ENCODE data around the gene THAP11. TPM values are rescaled to one million over a fixed set of nuclear protein-coding genes. Genes with fewer than 3 reads are reported as not detected.

The THAP11 gene
- total RNA-seq, 1 donor from 2014 or later: 26.1 TPM

DNA sequence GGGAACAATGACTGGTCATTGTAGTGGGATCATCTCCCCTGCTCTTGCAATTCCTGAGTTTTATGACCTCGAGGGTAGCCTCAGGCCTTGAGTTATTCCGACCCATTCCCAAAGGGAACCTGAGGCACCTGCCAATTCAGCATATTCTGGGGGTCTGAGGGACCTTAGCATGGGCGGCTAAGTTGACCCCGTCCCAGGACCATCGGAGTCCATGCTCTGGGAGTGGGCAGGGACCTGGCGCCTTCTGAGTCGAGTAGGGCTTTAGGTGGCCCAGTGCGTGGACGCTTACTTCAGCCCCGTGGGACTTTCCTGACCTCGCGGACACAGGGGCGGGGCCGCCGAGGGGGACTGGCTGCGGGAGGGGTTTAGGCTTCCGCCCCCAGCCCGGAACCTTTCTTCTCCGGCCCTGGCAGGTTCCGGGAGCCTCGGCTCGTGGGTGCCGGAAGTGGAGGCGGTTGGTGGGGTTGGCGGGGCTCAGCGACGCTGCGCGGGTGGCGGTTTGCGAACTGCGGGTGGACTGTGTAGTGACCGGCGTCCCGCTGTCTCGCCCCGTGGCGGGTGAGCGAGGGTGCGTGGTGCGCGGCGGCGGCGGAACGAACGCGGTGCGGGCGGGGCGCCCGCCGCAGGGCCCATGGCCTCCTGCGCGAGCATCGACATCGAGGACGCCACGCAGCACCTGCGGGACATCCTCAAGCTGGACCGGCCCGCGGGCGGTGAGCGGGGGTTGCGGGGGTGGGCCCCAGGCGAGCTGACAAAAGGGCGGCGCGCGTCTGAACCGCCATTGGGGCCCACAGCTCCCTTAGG lies 30.7 kb downstream of the THAP11 start, which contains the start of gene EDC4:
Gene EDC4, plus strand, starts transcription at position 422 of the 804 bp plus-strand sequence. Its CDS starts 210 bp downstream, at position 632.
- TF ChIP-seq, protein P1, sequence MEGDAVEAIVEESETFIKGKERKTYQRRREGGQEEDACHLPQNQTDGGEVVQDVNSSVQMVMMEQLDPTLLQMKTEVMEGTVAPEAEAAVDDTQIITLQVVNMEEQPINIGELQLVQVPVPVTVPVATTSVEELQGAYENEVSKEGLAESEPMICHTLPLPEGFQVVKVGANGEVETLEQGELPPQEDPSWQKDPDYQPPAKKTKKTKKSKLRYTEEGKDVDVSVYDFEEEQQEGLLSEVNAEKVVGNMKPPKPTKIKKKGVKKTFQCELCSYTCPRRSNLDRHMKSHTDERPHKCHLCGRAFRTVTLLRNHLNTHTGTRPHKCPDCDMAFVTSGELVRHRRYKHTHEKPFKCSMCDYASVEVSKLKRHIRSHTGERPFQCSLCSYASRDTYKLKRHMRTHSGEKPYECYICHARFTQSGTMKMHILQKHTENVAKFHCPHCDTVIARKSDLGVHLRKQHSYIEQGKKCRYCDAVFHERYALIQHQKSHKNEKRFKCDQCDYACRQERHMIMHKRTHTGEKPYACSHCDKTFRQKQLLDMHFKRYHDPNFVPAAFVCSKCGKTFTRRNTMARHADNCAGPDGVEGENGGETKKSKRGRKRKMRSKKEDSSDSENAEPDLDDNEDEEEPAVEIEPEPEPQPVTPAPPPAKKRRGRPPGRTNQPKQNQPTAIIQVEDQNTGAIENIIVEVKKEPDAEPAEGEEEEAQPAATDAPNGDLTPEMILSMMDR (IDR thresholded peaks at IDR 0.05): no peak
- Histone ChIP-seq H3K36me3 (peaks cover 63% of the 10 kb centered on the region), H3K4me1 (peaks cover 30% of the 10 kb centered on the region), H3K27ac (peak within 1 kb of the TSS; percentile 90), H3K4me3 (peak within 1 kb of the TSS; percentile 99), H3K27me3 (ENCODE audit: low read depth) (no peaks in the 10 kb centered on the region), H3K9me3 (no peaks in the 10 kb centered on the region)
- DNase-seq (peak; percentile 91), ATAC-seq (peak; percentile 94 to 95)
- intact Hi-C loops (cut with DNase I): no loop called here

DNA sequence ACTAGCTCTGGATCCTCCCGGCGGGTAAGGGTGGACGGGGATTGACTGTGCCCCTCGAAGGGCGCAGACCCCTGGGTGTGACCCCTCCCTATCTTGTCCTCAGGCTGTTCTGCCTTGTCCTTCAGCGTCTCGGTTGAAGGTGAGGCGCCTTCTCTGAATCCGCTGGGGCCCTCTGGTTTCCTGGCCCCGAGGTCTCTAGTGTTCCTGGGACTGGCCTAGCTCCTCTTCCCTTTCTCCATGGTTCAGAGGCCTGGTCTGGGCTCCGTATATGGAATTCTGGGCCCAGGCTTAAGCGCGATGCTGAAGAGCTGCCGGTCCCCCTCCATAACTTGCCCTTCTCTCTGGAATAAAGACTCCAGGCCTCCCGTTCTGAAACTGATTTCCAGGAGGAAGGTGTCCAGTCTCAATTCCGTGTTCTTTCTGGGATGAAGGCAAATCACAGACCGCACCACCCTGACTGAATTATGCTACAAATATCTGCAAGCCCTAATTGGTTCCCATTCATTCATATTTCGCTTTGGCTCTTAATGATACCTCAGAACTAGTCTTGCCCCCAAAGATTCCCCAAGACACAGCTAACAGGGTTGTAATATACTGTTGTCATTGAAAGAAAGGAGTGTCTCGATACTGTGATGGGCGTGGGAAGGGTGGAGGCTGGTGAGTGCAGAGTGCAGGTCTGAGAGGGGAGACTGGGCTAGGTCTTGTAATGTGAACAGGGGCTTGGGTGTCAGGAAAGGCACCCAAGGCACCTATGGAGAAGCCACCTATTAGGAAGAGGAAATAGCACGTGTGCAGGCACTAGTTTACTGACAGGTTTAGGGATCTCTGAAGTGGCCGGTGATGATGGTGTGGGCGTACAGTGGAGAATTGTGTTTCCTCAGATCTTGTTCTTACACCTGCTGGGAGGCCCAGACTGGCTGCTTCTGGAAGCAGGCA lies 31.6 kb downstream of the THAP11 start:
- peak; percentile 10 to 32 for ATAC-seq
- intact Hi-C loops (cut with DNase I): no loop called here
- peak overlapping the region; percentile 90 for H3K27ac ChIP-seq

DNA sequence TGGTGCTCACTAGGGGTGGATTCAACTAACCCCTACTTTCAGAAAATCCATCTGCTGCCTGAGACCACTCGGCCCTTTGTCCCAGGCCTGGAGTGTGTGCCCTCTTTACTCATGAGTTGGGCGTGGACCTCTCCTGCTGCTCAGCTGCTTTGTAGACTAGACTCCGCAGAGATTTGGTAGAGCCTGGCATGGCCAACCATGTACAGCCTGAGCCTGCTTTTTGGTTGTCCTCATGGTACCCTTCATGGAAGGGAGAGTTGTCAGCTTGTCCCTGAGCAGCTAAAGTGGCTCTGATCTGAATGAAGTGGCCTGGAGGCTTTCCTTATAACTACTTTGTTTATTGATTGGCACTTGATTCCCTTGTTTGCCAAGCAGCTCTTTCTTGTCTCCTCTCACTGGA lies 32.3 kb downstream of the THAP11 start:
- Histone ChIP-seq H3K9me3 (no peaks in the 10 kb centered on the region), H3K27me3 (ENCODE audit: low read depth) (no peaks in the 10 kb centered on the region), H3K4me1 (peaks cover 30% of the 10 kb centered on the region), H3K36me3 (peaks cover 63% of the 10 kb centered on the region), H3K4me3 (peak overlapping the region; percentile 99), H3K27ac (no peak overlapping the region)
- TF ChIP-seq, protein P1 (IDR thresholded peaks at IDR 0.05): no peak
- ATAC-seq: no peak
- no peak for DNase-seq
- intact Hi-C loops (cut with DNase I): no loop called here

More for the DNA sequence above, 31.6 kb downstream of the THAP11 start:
- Histone ChIP-seq H3K36me3 (peaks cover 63% of the 10 kb centered on the region), H3K9me3 (no peaks in the 10 kb centered on the region), H3K27me3 (ENCODE audit: low read depth) (no peaks in the 10 kb centered on the region), H3K4me1 (peaks cover 30% of the 10 kb centered on the region), H3K4me3 (peak overlapping the region; percentile 99)
- DNase-seq: no peak
- TF ChIP-seq, protein P1 (IDR thresholded peaks at IDR 0.05): no peak

DNA sequence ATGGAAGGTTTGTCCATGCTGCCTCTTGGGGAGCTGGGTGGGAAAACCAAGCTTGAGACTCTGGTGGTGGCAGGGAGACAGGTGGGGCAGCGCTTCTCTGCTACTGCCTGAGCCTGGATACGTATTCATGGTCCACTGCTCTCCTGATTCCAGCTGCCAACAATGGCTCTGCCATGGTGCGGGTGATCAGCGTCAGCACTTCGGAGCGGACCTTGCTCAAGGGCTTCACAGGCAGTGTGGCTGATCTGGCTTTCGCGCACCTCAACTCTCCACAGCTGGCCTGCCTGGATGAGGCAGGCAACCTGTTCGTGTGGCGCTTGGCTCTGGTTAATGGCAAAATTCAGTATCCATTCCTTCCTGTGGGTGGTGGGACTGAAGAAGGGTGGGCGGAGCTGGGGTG lies 34.9 kb downstream of the THAP11 start:
- no peaks in the 10 kb centered on the region for H3K9me3 ChIP-seq
- intact Hi-C loops (cut with DNase I): no loop called here
- no peaks in the 10 kb centered on the region for H3K27me3 ChIP-seq (ENCODE audit: low read depth)
- peaks cover 29% of the 10 kb centered on the region for H3K4me1 ChIP-seq
- no peak overlapping the region for H3K4me3 ChIP-seq
- no peak overlapping the region for H3K27ac ChIP-seq
- H3K36me3 ChIP-seq: peaks cover 66% of the 10 kb centered on the region
- TF ChIP-seq, protein P1 (IDR thresholded peaks at IDR 0.05): no peak
- DNase-seq (no peak), ATAC-seq (no peak)

DNA sequence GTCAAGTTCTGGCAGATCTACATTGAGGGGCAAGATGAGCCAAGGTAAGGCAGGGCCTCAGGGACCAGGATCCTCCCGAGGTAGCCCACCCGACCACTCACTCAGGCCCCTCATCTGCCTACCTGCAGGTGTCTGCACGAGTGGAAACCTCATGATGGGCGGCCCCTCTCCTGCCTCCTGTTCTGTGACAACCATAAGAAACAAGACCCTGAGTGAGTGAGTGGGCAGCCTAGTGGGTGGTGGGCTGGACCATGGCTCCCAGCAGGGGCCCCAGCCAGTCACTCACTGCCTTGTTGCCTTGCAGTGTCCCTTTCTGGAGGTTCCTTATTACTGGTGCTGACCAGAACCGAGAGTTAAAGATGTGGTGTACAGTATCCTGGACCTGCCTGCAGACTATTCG lies 36.1 kb downstream of the THAP11 start:
- H3K4me3 ChIP-seq: no peak overlapping the region
- no peak for ATAC-seq
- no peak overlapping the region for H3K27ac ChIP-seq
- intact Hi-C loops (cut with DNase I): no loop called here
- no peaks in the 10 kb centered on the region for H3K9me3 ChIP-seq
- H3K4me1 ChIP-seq: peaks cover 22% of the 10 kb centered on the region
- TF ChIP-seq, protein P1 (IDR thresholded peaks at IDR 0.05): no peak
- H3K27me3 ChIP-seq (ENCODE audit: low read depth): no peaks in the 10 kb centered on the region
- DNase-seq: no peak
- peaks cover 78% of the 10 kb centered on the region for H3K36me3 ChIP-seq
